ENCODE measurements around the gene CCDC137. TPM values are rescaled to one million over a fixed set of nuclear protein-coding genes. Genes with fewer than 3 reads are reported as not detected.

The CCDC137 gene
- total RNA-seq, 1 experiment from 2014 or later: 49.9 TPM

DNA sequence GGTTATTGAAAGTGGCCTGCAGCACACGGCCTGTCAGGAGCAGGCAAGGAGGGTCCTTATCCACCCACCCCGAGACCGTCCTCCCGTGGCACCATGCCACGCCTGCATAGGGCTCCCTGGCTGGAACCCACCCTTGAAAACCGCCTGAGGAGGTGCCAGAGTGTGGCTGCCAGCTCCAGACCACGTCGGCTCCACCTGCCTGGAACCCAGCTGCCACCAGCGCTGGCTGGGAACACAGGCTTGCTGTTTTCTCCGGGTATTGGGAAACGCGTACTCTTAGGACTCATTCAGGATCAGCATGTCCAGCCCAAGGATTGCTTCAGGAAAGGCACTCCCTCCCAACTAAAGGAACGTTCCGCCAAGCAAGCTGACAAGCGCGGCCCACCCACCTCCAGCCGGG is 10.4 kb downstream of the CCDC137 start:
- H3K4me3 ChIP-seq (ENCODE audit: low read length): no peak overlapping the region
- DNase-seq (no peak), ATAC-seq (no peak)
- peaks cover 18% of the 10 kb centered on the region; the same call in 1 of the 2 replicates for H3K36me3 ChIP-seq (ENCODE audit: low read depth, low read length)
- no peak overlapping the region for H3K27ac ChIP-seq (ENCODE audit: low read length)
- no peak overlapping the region for H3K4me2 ChIP-seq (ENCODE audit: low read length)
- no peaks in the 10 kb centered on the region for H3K4me1 ChIP-seq (ENCODE audit: insufficient read depth, low read length)
- BruUV-seq (replicated peaks): no TSS peak
- no peaks in the 10 kb centered on the region for H3K27me3 ChIP-seq (ENCODE audit: low read length)
- CTCF ChIA-PET: no interaction called here
- H3K9me3 ChIP-seq (ENCODE audit: low read length): no peaks in the 10 kb centered on the region
- no peaks in the 10 kb centered on the region for H3K9me2 ChIP-seq (replicated peaks; ENCODE audit: low read length)
- no peak overlapping the region for H3K9ac ChIP-seq (ENCODE audit: low read length)
- H3K79me2 ChIP-seq (ENCODE audit: low read length): peaks cover 12% of the 10 kb centered on the region
- intact Hi-C loops (cut with micrococcal nuclease): no loop called here
- no peaks in the 10 kb centered on the region for H4K20me1 ChIP-seq (ENCODE audit: low read length)
- H3F3A ChIP-seq (ENCODE audit: low read length, unreplicated experiment): no peaks in the 10 kb centered on the region
- H2AFZ ChIP-seq (ENCODE audit: low read length): no peak overlapping the region
- POLR2A ChIA-PET (ENCODE audit: unreplicated experiment): no interaction called here
- TF ChIP-seq EZH2phosphoT487 (IDR thresholded peaks at IDR 0.05; ENCODE audit: borderline replicate concordance, low read length) (no peak), EZH2 (IDR thresholded peaks at IDR 0.05; ENCODE audit: low read length, unreplicated experiment) (no peak)
- TF ChIP-seq, protein P1, sequence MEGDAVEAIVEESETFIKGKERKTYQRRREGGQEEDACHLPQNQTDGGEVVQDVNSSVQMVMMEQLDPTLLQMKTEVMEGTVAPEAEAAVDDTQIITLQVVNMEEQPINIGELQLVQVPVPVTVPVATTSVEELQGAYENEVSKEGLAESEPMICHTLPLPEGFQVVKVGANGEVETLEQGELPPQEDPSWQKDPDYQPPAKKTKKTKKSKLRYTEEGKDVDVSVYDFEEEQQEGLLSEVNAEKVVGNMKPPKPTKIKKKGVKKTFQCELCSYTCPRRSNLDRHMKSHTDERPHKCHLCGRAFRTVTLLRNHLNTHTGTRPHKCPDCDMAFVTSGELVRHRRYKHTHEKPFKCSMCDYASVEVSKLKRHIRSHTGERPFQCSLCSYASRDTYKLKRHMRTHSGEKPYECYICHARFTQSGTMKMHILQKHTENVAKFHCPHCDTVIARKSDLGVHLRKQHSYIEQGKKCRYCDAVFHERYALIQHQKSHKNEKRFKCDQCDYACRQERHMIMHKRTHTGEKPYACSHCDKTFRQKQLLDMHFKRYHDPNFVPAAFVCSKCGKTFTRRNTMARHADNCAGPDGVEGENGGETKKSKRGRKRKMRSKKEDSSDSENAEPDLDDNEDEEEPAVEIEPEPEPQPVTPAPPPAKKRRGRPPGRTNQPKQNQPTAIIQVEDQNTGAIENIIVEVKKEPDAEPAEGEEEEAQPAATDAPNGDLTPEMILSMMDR (conservative IDR thresholded peaks at IDR 0.05; ENCODE audit: low read depth, low read length): no peak

DNA sequence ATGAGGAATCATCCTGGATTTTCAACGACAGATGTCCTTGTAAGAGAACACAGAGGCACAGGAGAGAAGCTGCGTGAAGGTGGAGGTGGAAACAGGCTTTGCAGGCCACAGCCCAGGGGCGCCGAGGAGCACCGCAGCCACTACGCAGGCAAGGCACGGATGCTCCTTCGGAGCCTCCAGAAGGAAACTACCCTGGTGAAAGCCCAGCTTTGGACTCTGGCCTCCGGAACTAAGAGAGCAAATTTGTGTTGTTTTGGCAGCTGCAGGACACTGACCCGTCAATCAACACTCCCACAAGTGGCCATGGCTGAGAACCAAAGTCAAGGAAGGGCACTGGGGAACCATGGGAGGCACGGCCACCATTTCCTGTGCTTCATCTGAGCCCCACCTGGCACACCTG is 13.6 kb downstream of the CCDC137 start:
- peaks cover 41% of the 10 kb centered on the region for H3K79me2 ChIP-seq (ENCODE audit: low read length)
- ChIA-PET CTCF (no interaction called here), POLR2A (ENCODE audit: unreplicated experiment) (no interaction called here)

DNA sequence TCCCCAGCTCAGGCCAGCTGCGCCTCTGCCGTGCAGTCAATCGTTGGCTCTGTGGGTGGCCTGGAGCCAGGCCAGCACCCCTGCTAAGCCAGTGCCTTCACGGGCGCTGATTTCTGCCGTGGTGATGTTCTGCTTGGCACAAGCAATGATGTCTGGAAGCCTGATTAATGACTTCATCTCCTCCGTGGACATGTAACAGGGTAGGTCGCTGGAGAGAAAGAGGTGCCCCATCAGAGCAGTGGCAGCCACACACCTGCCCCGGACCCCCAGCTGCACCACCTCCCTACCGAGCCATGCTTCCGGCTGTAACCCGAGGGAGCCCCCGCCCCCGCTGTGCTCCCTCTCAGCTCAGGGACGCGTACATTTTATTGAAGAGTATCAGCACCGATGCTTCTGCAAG is 15.1 kb downstream of the CCDC137 start:
- DNase-seq (no peak), ATAC-seq (no peak)
- Histone ChIP-seq H3K9me3 (ENCODE audit: low read length) (no peaks in the 10 kb centered on the region), H3K79me2 (ENCODE audit: low read length) (peaks cover 57% of the 10 kb centered on the region), H3K4me3 (ENCODE audit: low read length) (no peak overlapping the region), H3K4me2 (ENCODE audit: low read length) (no peak overlapping the region), H3K27ac (ENCODE audit: low read length) (no peak overlapping the region), H3K9ac (ENCODE audit: low read length) (no peak overlapping the region), H3F3A (ENCODE audit: low read length, unreplicated experiment) (peaks cover 5% of the 10 kb centered on the region), H3K9me2 (replicated peaks; ENCODE audit: low read length) (no peaks in the 10 kb centered on the region), H3K27me3 (ENCODE audit: low read length) (no peaks in the 10 kb centered on the region), H4K20me1 (ENCODE audit: low read length) (peaks cover 21% of the 10 kb centered on the region), H3K36me3 (ENCODE audit: low read depth, low read length) (peaks cover 14% of the 10 kb centered on the region; the same call in 1 of the 2 replicates), H3K4me1 (ENCODE audit: insufficient read depth, low read length) (peaks cover 24% of the 10 kb centered on the region), H2AFZ (ENCODE audit: low read length) (no peak overlapping the region)
- ChIA-PET CTCF (interaction anchor here (0.6 kb wide), 1 partner anchor 32 kb away, joined by 6 read pairs; no protein-coding TSS in a partner anchor), POLR2A (ENCODE audit: unreplicated experiment) (no interaction called here)
- TF ChIP-seq EZH2phosphoT487 (IDR thresholded peaks at IDR 0.05; ENCODE audit: borderline replicate concordance, low read length) (no peak), EZH2 (IDR thresholded peaks at IDR 0.05; ENCODE audit: low read length, unreplicated experiment) (no peak)
- TF ChIP-seq, protein P1 (conservative IDR thresholded peaks at IDR 0.05; ENCODE audit: low read depth, low read length): no peak
- BruUV-seq (replicated peaks): no TSS peak
- intact Hi-C loops (cut with micrococcal nuclease): no loop called here

More for the DNA sequence above, 13.6 kb downstream of the CCDC137 start:
- ATAC-seq: no peak
- Histone ChIP-seq H3K4me3 (ENCODE audit: low read length) (no peak overlapping the region), H3K9me2 (replicated peaks; ENCODE audit: low read length) (no peaks in the 10 kb centered on the region), H3F3A (ENCODE audit: low read length, unreplicated experiment) (peaks cover 5% of the 10 kb centered on the region), H3K36me3 (ENCODE audit: low read depth, low read length) (0 out of 2 replicates have a peak, but pooled peaks cover 4% of the 10 kb centered on the region), H3K27me3 (ENCODE audit: low read length) (no peaks in the 10 kb centered on the region), H4K20me1 (ENCODE audit: low read length) (peaks cover 6% of the 10 kb centered on the region), H2AFZ (ENCODE audit: low read length) (no peak overlapping the region), H3K9ac (ENCODE audit: low read length) (no peak overlapping the region), H3K27ac (ENCODE audit: low read length) (no peak overlapping the region), H3K4me2 (ENCODE audit: low read length) (no peak overlapping the region), H3K4me1 (ENCODE audit: insufficient read depth, low read length) (peaks cover 12% of the 10 kb centered on the region), H3K9me3 (ENCODE audit: low read length) (no peaks in the 10 kb centered on the region)
- intact Hi-C loops (cut with micrococcal nuclease): no loop called here
- no peak for TF ChIP-seq EZH2phosphoT487 (IDR thresholded peaks at IDR 0.05; ENCODE audit: borderline replicate concordance, low read length)
- TF ChIP-seq EZH2 (IDR thresholded peaks at IDR 0.05; ENCODE audit: low read length, unreplicated experiment): no peak
- TF ChIP-seq, protein P1 (conservative IDR thresholded peaks at IDR 0.05; ENCODE audit: low read depth, low read length): no peak
- BruUV-seq (replicated peaks): no TSS peak
- no peak for DNase-seq
